ENCODE measurements around the gene FMR1.

GRCh38 chrX:147933815-147934214, 22.1 kb downstream of the FMR1 start:
- TF ChIP-seq POLR2A (IDR thresholded peaks at IDR 0.05) (no peak), CTCF (IDR thresholded peaks at IDR 0.05) (no peak)

Data from body of pancreas (tissue), 4 donors.